Left lung (tissue), 10 donors: Measurements from ENCODE around the gene CIAO3. TPM values are rescaled to one million over a fixed set of nuclear protein-coding genes. Genes with fewer than 3 reads are reported as not detected.

Source experiments
- ATAC-seq: fragments of 200-7000 bp; cut with Tn5 transposase; one replicate; pipeline ENCODE4 v1.9.1; 2020; ENCODE audit warnings: moderate library complexity
- DNase-seq, 4 donors: peaks; one replicate each; pipeline ENCODE4 v3.0.0-alpha.2; 2013 to 2020
- H3K27ac ChIP-seq, 2 donors: fragments of 200-600 bp; sonication (generic) in 1 of 2; one replicate each; pipeline versions ENCODE4 v1.5.0 to v1.8.0; 2020 to 2021
- H3K27me3 ChIP-seq, 2 donors: fragments of 200-600 bp; sonication (generic) in 1 of 2; one replicate each; pipeline versions ENCODE4 v1.5.0 to v1.8.0; 2020 to 2021
- H3K36me3 ChIP-seq, 2 donors: fragments of 200-600 bp; sonication (generic) in 1 of 2; one replicate each; pipeline versions ENCODE4 v1.5.0 to v1.8.0; 2020 to 2021
- H3K4me1 ChIP-seq, 2 donors: fragments of 200-600 bp; one replicate each; pipeline ENCODE4 v1.8.0; 2021
- H3K4me3 ChIP-seq, 2 donors: fragments of 200-600 bp; sonication (generic) in 1 of 2; one replicate each; pipeline versions ENCODE4 v1.5.0 to v1.8.0; 2020 to 2021; ENCODE audit warnings: mild to moderate bottlenecking in 1 of 2
- H3K9me3 ChIP-seq, 2 donors: fragments of 200-600 bp; sonication (generic) in 1 of 2; one replicate each; pipeline versions ENCODE4 v1.5.0 to v1.8.0; 2020 to 2021
- CTCF ChIP-seq, 2 donors: fragments of 200-600 bp; sonication (generic) in 1 of 2; IDR thresholded peaks; one replicate each; pipeline versions ENCODE4 v1.5.0 to v1.8.0; 2021; ENCODE audit warnings: antibody characterized with exemption in 2 of 2
- intact Hi-C, 2 donors: fragments of 100-400 bp; cut with DNase I; formaldehyde crosslinking; loops; one replicate each; pipeline versions ENCODE4 v1.11.2 to v1.14.2; 2022
- polyA plus RNA-seq, 6 donors: library from polyadenylated mRNA; unstranded; fragments of 120-200 nt; gene quantifications; one replicate each; pipeline ENCODE4 v1.2.1, GENCODE V29; 2013; ENCODE audit not compliant: insufficient read length in 6 of 6
- total RNA-seq, 2 donors: library from RNA; stranded (reverse); fragmentation: NEBNext Ultra II Directional; extraction: Animal tissue kit (Norgen Biotek cat#: 25700); gene quantifications; one replicate each; pipeline ENCODE4 v1.2.1, GENCODE V29; 2021
- donor health status: DM: no; HTN: yes; CAD: no.
- donor health status: DM: no; HTN: no; CAD: no.

CIAO3 gene
- total and polyA plus RNA-seq, 8 donors, result 17.2 to 28.2 (median 21.2) TPM

GRCh38 chr16:766820-767640 is 26.2 kb upstream of the CIAO3 start:
- no peak for ATAC-seq
- Histone ChIP-seq H3K27me3 (peaks cover 0 to 42% of the 10 kb centered on the region in 2 donors), H3K4me1 (no peaks in the 10 kb centered on the region), H3K9me3 (no peaks in the 10 kb centered on the region), H3K4me3 (no peak overlapping the region), H3K36me3 (no peaks in the 10 kb centered on the region), H3K27ac (no peak overlapping the region)
- no peak for TF ChIP-seq CTCF (IDR thresholded peaks at IDR 0.05)
- intact Hi-C loops, result no loop called here
- no peak for DNase-seq

DNA sequence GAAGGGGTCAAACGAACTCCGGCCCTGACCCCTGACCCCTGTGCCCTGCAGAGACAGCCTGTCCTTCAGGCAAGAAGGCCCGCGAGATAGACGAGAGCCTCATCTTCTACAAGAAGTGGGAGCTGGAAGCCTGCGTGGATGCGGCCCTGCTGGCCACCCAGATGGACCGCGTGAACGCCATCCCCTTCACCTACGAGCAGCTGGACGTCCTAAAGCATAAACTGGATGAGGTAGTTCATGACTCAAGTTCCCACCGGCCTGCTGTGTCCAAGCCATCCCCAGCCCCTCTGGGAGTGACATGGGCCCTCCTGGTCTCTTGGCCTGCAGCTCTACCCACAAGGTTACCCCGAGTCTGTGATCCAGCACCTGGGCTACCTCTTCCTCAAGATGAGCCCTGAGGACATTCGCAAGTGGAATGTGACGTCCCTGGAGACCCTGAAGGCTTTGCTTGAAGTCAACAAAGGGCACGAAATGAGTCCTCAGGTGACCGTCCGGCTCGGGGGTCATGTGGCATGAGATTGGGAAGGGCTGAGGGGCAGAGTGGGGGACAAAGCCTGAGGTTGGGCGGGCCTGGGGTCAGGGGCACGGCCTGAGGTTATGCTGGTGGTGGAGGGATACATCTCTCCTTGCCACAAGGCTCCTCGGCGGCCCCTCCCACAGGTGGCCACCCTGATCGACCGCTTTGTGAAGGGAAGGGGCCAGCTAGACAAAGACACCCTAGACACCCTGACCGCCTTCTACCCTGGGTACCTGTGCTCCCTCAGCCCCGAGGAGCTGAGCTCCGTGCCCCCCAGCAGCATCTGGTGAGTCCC is 25.4 kb upstream of the CIAO3 start:
- TF ChIP-seq CTCF (IDR thresholded peaks at IDR 0.05), result no peak
- Histone ChIP-seq H3K36me3 (no peaks in the 10 kb centered on the region), H3K4me3 (no peak overlapping the region), H3K27me3 (peaks cover 0 to 48% of the 10 kb centered on the region in 2 donors), H3K9me3 (no peaks in the 10 kb centered on the region), H3K27ac (no peak overlapping the region), H3K4me1 (no peaks in the 10 kb centered on the region)
- DNase-seq, result no peak
- no peak for ATAC-seq
- intact Hi-C loops, result no loop called here

DNA sequence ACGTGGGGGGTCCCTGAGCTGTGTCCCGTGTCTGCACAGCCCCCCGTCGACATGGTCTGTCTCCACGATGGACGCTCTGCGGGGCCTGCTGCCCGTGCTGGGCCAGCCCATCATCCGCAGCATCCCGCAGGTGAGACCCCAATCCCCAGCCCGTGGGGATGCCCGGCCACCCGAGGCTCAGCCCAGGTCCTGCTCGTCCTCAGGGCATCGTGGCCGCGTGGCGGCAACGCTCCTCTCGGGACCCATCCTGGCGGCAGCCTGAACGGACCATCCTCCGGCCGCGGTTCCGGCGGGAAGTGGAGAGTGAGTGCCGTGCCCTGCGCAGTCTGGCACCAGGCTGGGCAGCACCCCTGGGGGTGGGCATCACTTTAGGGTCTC is 24.7 kb upstream of the CIAO3 start:
- intact Hi-C loops, result no loop called here
- Histone ChIP-seq H3K27me3 (peaks cover 0 to 48% of the 10 kb centered on the region in 2 donors), H3K27ac (no peak overlapping the region), H3K4me1 (no peaks in the 10 kb centered on the region), H3K9me3 (no peaks in the 10 kb centered on the region), H3K4me3 (no peak overlapping the region), H3K36me3 (no peaks in the 10 kb centered on the region)
- ATAC-seq (no peak), DNase-seq (no peak)
- TF ChIP-seq CTCF (IDR thresholded peaks at IDR 0.05), result no peak

GRCh38 chr16:764848-765487 is 24.2 kb upstream of the CIAO3 start:
- intact Hi-C loops, result no loop called here
- ATAC-seq (no peak), DNase-seq (no peak)
- Histone ChIP-seq H3K4me3 (no peak overlapping the region), H3K4me1 (no peaks in the 10 kb centered on the region), H3K36me3 (no peaks in the 10 kb centered on the region), H3K9me3 (no peaks in the 10 kb centered on the region), H3K27ac (no peak overlapping the region), H3K27me3 (peaks cover 0 to 46% of the 10 kb centered on the region in 2 donors)
- TF ChIP-seq CTCF (IDR thresholded peaks at IDR 0.05), result no peak
